Trophoblast cell (in vitro differentiated cells and primary cell): ENCODE results near the gene CETP. TPM values are rescaled to one million over a fixed set of nuclear protein-coding genes. Genes with fewer than 3 reads are reported as not detected.

ENCODE experiments used
- DNase-seq, 2 donors: peaks; one replicate each; pipeline ENCODE4 v3.0.0-alpha.2; 2016
- H2AFZ ChIP-seq: 2 replicates; pipeline ENCODE4 v1.6.1; 2013; ENCODE audit warnings: low read length, moderate library complexity, mild to moderate bottlenecking; ENCODE audit not compliant: insufficient read depth, poor library complexity
- H2AK5ac ChIP-seq: 2 replicates; pipeline ENCODE4 v1.6.1; 2013; ENCODE audit warnings: mild to moderate bottlenecking, low read length
- H2BK120ac ChIP-seq: 2 replicates; pipeline ENCODE4 v1.6.1; 2013; ENCODE audit warnings: low read length, mild to moderate bottlenecking, moderate library complexity; ENCODE audit not compliant: insufficient read depth, poor library complexity
- H2BK12ac ChIP-seq: 2 replicates; pipeline ENCODE4 v1.6.1; 2013; ENCODE audit warnings: mild to moderate bottlenecking, low read length, moderate library complexity
- H2BK5ac ChIP-seq: 2 replicates; pipeline ENCODE4 v1.6.1; 2013; ENCODE audit warnings: low read length, low read depth, moderate library complexity, mild to moderate bottlenecking; ENCODE audit not compliant: poor library complexity
- H3K14ac ChIP-seq: 2 replicates; pipeline ENCODE4 v1.6.1; 2013; ENCODE audit warnings: mild to moderate bottlenecking, low read length
- H3K18ac ChIP-seq: 2 replicates; pipeline ENCODE4 v1.6.1; 2013; ENCODE audit warnings: mild to moderate bottlenecking, low read length
- H3K23ac ChIP-seq: 2 replicates; pipeline ENCODE4 v1.6.1; 2013; ENCODE audit warnings: low read length
- H3K27ac ChIP-seq: 2 replicates; pipeline ENCODE4 v1.5.1; 2013; ENCODE audit warnings: low read depth, mild to moderate bottlenecking, inconsistent platforms, low read length, moderate library complexity
- H3K27me3 ChIP-seq: 2 replicates; pipeline ENCODE4 v1.6.1; 2013; ENCODE audit warnings: inconsistent platforms, mild to moderate bottlenecking, low read length, moderate library complexity; ENCODE audit not compliant: insufficient read depth
- H3K36me3 ChIP-seq, 2 experiments: 1 replicate in 1 of 2; 2 replicates in 1 of 2; pipeline ENCODE4 v1.6.1; 2013; ENCODE audit warnings: low read length in 2 of 2, mild to moderate bottlenecking in 2 of 2, moderate library complexity in 1 of 2; ENCODE audit not compliant: insufficient read depth in 2 of 2, control insufficient read depth in 1 of 2
- H3K4ac ChIP-seq: 2 replicates; pipeline ENCODE4 v1.6.1; 2013; ENCODE audit warnings: low read depth, mild to moderate bottlenecking, low read length, moderate library complexity
- H3K4me1 ChIP-seq, 2 experiments: 1 replicate in 1 of 2; 2 replicates in 1 of 2; pipeline ENCODE4 v1.6.1; 2013; ENCODE audit warnings: low read length in 2 of 2, mild to moderate bottlenecking in 2 of 2, moderate library complexity in 1 of 2; ENCODE audit not compliant: insufficient read depth in 2 of 2, control insufficient read depth in 1 of 2
- H3K4me2 ChIP-seq: 2 replicates; pipeline ENCODE4 v1.6.1; 2013; ENCODE audit warnings: inconsistent platforms, mild to moderate bottlenecking, low read length, moderate library complexity
- H3K4me3 ChIP-seq: 2 replicates; pipeline ENCODE4 v1.5.1; 2013; ENCODE audit warnings: mild to moderate bottlenecking, low read depth, low read length, inconsistent platforms
- H3K79me1 ChIP-seq: one replicate; pipeline ENCODE4 v1.6.1; 2013; ENCODE audit warnings: low read length
- H3K79me2 ChIP-seq: 2 replicates; pipeline ENCODE4 v1.6.1; 2013; ENCODE audit warnings: low read length, mild to moderate bottlenecking; ENCODE audit not compliant: control insufficient read depth, insufficient read depth, poor library complexity
- H3K9ac ChIP-seq: 2 replicates; pipeline ENCODE4 v1.6.1; 2013; ENCODE audit warnings: mild to moderate bottlenecking, low read length
- H3K9me3 ChIP-seq: 2 replicates; pipeline ENCODE4 v1.6.1; 2013; ENCODE audit warnings: low read depth, mild to moderate bottlenecking, control low read depth, inconsistent platforms, low read length; ENCODE audit not compliant: insufficient read depth
- H4K12ac ChIP-seq: 2 replicates; pipeline ENCODE4 v1.6.1; 2013; ENCODE audit warnings: low read depth, mild to moderate bottlenecking, low read length, moderate library complexity
- H4K8ac ChIP-seq: 2 replicates; pipeline ENCODE4 v1.6.1; 2013; ENCODE audit warnings: low read depth, mild to moderate bottlenecking, low read length, moderate library complexity
- H4K91ac ChIP-seq: one replicate; pipeline ENCODE4 v1.6.1; 2013; ENCODE audit warnings: low read depth, mild to moderate bottlenecking, low read length, moderate library complexity
- WGBS: extraction: QIAGEN DNeasy Blood & Tissue Kit; methylation state at CpG from one replicate; pipeline ENCODE4 v1.1.7; 2013; ENCODE audit warnings: missing lambda C conversion rate; ENCODE audit not compliant: insufficient read length, insufficient coverage; ENCODE audit errors: extremely low coverage; 5-methylcytosine and 5-hydroxymethylcytosine counted together
- polyA plus RNA-seq: library from polyadenylated mRNA; stranded (reverse); fragments of 200-250 nt; gene quantifications from 2 replicates; pipeline ENCODE4 v1.2.3, GENCODE V29; 2013

The CETP gene, protein sequence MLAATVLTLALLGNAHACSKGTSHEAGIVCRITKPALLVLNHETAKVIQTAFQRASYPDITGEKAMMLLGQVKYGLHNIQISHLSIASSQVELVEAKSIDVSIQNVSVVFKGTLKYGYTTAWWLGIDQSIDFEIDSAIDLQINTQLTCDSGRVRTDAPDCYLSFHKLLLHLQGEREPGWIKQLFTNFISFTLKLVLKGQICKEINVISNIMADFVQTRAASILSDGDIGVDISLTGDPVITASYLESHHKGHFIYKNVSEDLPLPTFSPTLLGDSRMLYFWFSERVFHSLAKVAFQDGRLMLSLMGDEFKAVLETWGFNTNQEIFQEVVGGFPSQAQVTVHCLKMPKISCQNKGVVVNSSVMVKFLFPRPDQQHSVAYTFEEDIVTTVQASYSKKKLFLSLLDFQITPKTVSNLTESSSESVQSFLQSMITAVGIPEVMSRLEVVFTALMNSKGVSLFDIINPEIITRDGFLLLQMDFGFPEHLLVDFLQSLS
- polyA plus RNA-seq = 0.07 and 0.12 TPM in 2 replicates

DNA sequence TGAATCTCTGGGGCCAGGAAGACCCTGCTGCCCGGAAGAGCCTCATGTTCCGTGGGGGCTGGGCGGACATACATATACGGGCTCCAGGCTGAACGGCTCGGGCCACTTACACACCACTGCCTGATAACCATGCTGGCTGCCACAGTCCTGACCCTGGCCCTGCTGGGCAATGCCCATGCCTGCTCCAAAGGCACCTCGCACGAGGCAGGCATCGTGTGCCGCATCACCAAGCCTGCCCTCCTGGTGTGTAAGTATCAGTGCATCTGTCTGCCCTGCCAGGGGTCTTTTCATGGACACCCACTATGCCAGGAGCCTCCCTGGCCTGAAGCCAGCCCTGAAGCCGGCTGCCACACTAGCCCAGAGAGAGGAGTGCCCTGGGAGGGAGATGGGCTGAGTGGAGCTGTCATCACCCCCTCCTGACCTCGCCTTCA, at the start of gene CETP:
TSS of gene CETP (plus strand) at position 100 of the 431 bp plus-strand sequence. CDS start at position 130, 30 bp downstream.
- Histone ChIP-seq H3K79me2 (no peaks in the 10 kb centered on the region), H2AK5ac (no peak within 1 kb of the TSS)

DNA sequence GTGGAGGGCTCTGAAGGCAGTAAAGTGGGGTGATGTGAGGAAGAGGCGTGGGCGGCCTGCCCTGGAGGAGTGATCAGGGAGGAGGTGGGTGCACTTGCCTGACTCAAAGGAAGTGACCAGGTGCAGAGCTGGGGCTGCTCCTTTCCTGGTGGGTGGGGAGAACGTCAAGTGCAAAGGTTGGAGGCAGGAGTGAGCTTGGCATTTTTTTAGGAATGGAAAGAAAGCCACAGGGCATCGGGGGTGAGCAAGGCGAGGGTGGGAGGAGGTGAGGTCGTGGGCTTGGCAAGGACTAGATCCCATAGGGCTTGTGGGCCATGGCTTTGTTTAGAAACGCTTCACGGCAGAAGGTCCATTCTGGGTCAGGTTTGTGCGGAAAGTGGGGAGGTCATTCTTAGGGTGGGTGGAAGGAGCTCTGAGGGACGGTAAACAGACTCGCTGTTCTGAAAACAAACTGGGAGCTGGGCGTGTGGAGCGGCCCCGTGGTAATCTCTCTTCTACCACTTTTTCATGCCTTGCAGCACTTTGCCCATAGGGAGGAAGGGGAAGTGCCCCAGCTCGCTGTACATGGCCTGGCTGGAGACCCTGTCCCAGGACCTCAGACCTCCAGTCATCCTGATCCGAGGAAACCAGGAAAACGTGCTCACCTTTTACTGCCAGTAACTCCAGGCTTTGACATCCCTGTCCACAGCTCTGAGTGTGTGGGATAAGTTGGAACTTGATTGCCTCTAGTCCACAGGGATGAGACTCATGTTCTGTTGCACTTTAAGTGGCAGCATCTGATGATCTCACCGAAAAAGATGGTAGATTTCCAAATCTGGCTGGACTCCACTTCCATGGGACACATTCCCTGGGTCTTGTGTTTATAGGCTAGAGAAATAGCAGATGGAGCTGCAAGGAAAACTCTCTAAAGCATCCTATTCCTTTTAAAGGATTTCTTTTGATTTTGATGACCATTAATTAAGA, 48.7 kb upstream of the CETP start:
- H2AK5ac ChIP-seq = peak overlapping the region; percentile 55
- WGBS = no CpG with 5 or more reads among the region's 18 CpGs

More for the DNA sequence above, at the start of gene CETP:
- no peak for DNase-seq
- Histone ChIP-seq H2AFZ (no peak within 1 kb of the TSS), H3K23ac (no peak within 1 kb of the TSS), H3K18ac (no peak within 1 kb of the TSS), H4K8ac (no peak within 1 kb of the TSS), H4K12ac (no peak within 1 kb of the TSS), H2BK120ac (no peak within 1 kb of the TSS), H3K4ac (no peak within 1 kb of the TSS), H3K36me3 (no peaks in the 10 kb centered on the region), H3K9me3 (no peaks in the 10 kb centered on the region), H2BK5ac (no peak within 1 kb of the TSS), H3K14ac (no peak within 1 kb of the TSS), H3K27me3 (no peaks in the 10 kb centered on the region), H3K4me3 (peak within 1 kb of the TSS; percentile 15), H3K4me1 (no peaks in the 10 kb centered on the region), H2BK12ac (no peak within 1 kb of the TSS), H4K91ac (no peak within 1 kb of the TSS), H3K27ac (no peak within 1 kb of the TSS), H3K79me1 (no peaks in the 10 kb centered on the region), H3K9ac (no peak within 1 kb of the TSS), H3K4me2 (no peak within 1 kb of the TSS)
- WGBS = no CpG with 5 or more reads among the region's 12 CpGs

DNA sequence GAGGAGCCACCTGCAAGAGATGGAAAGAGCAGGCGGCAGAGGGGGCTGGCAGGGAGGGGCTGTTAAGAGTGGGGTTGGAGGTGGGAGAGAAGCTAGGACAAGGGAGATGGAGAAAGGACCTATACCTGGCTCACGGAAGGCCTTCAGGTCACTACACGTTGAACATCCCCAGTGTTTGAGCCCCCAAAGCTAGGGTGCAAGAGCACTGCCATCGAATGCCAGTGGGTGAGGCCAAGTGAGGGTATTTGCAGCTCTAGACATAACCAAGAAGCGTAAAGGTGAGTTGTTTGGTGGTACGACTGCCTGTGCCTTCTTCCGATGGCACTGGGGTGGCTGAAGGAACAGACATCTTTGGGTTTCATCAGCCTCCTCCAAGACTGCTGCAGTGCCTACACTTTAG, 46.9 kb upstream of the CETP start:
- H3K23ac ChIP-seq = no peak overlapping the region
- no peak overlapping the region for H2AFZ ChIP-seq
- H3K4me3 ChIP-seq = no peak overlapping the region
- no peak overlapping the region for H3K27ac ChIP-seq
- H4K12ac ChIP-seq = no peak overlapping the region
- H3K36me3 ChIP-seq = no peaks in the 10 kb centered on the region
- no peak overlapping the region for H4K8ac ChIP-seq
- peak overlapping the region; percentile 32 for H2BK12ac ChIP-seq
- no peak overlapping the region for H2AK5ac ChIP-seq
- no peak overlapping the region for H3K18ac ChIP-seq
- no peaks in the 10 kb centered on the region for H3K9me3 ChIP-seq
- no peak overlapping the region for H3K4ac ChIP-seq
- no peak overlapping the region for H3K9ac ChIP-seq
- peaks cover 31% of the 10 kb centered on the region for H3K79me1 ChIP-seq
- peak overlapping the region; percentile 39 for H4K91ac ChIP-seq
- H2BK5ac ChIP-seq = no peak overlapping the region
- no CpG with 5 or more reads among the region's 7 CpGs for WGBS
- no peaks in the 10 kb centered on the region for H3K27me3 ChIP-seq
- H3K4me2 ChIP-seq = no peak overlapping the region
- no peak for DNase-seq
- no peaks in the 10 kb centered on the region for H3K79me2 ChIP-seq
- no peak overlapping the region for H3K14ac ChIP-seq
- no peak overlapping the region for H2BK120ac ChIP-seq
- H3K4me1 ChIP-seq = peaks cover 27 to 48% of the 10 kb centered on the region in 2 experiments

More for the DNA sequence above, 48.7 kb upstream of the CETP start:
- peak overlapping the region; percentile 5 for H2BK5ac ChIP-seq
- H2AFZ ChIP-seq = no peak overlapping the region
- peak overlapping the region; percentile 4 for H3K4me3 ChIP-seq
- no peak overlapping the region for H3K23ac ChIP-seq
- H4K8ac ChIP-seq = peak overlapping the region; percentile 28
- H3K27ac ChIP-seq = no peak overlapping the region
- peak overlapping the region; percentile 28 for H4K91ac ChIP-seq
- no peak overlapping the region for H4K12ac ChIP-seq
- no peaks in the 10 kb centered on the region for H3K9me3 ChIP-seq
- H3K36me3 ChIP-seq = no peaks in the 10 kb centered on the region
- peak overlapping the region; percentile 8 for H3K4ac ChIP-seq
- no peak overlapping the region for H3K9ac ChIP-seq
- no peaks in the 10 kb centered on the region for H3K27me3 ChIP-seq
- H3K14ac ChIP-seq = peak overlapping the region; percentile 26
- H3K18ac ChIP-seq = peak overlapping the region; percentile 47
- no peak overlapping the region for H3K4me2 ChIP-seq
- no peaks in the 10 kb centered on the region for H3K79me2 ChIP-seq
- DNase-seq = peak; percentile 71 to 83
- H3K4me1 ChIP-seq = peaks cover 19 to 40% of the 10 kb centered on the region in 2 experiments
- H2BK12ac ChIP-seq = peak overlapping the region; percentile 5
- peaks cover 24% of the 10 kb centered on the region for H3K79me1 ChIP-seq
- peak overlapping the region; percentile 2 for H2BK120ac ChIP-seq
